Activated T-cell treated with anti-CD3 and anti-CD28 coated beads, Interleukin-2, amount 50 U/mL, for 24 hours (primary cell): Measurements from ENCODE around the gene LILRA2.
"Not testable (repeated sequence)": the region's sequence is repeated elsewhere in the genome, so short reads cannot be mapped to it uniquely, and the experiment has no call there.

Experiments used
- DNase-seq: peaks from one replicate; pipeline ENCODE4 v3.0.0-alpha.2; 2020
- H3K27ac Mint-ChIP-seq: 2 replicates; pipeline ENCODE4 v1.8.0; 2020; ENCODE audit warnings: mild to moderate bottlenecking, mixed read lengths
- H3K27me3 Mint-ChIP-seq: 2 replicates; pipeline ENCODE4 v1.8.0; 2020; ENCODE audit warnings: mixed read lengths
- H3K36me3 Mint-ChIP-seq: 2 replicates; pipeline ENCODE4 v1.8.0; 2020; ENCODE audit warnings: low read depth, mixed read lengths
- H3K4me1 Mint-ChIP-seq: 2 replicates; pipeline ENCODE4 v1.8.0; 2020; ENCODE audit warnings: low read depth, mixed read lengths
- H3K4me3 Mint-ChIP-seq: 2 replicates; pipeline ENCODE4 v1.8.0; 2020; ENCODE audit warnings: mild to moderate bottlenecking, moderate library complexity, mixed read lengths
- H3K9me3 Mint-ChIP-seq: 2 replicates; pipeline ENCODE4 v1.8.0; 2020; ENCODE audit warnings: mixed read lengths

The LILRA2 gene

GRCh38 chr19:54554006-54554405, 19.6 kb upstream of the LILRA2 start:
- Mint-ChIP-seq H3K4me1 (peaks cover 9% of the 10 kb centered on the region), H3K27me3 (peaks cover 49% of the 10 kb centered on the region), H3K9me3 (peaks cover 4% of the 10 kb centered on the region), H3K4me3 (no peak overlapping the region), H3K36me3 (no peaks in the 10 kb centered on the region), H3K27ac (no peak overlapping the region)
- no peak for DNase-seq

GRCh38 chr19:54554896-54555295, 18.7 kb upstream of the LILRA2 start:
- H3K27ac Mint-ChIP-seq = no peak overlapping the region
- peaks cover 9% of the 10 kb centered on the region for H3K4me1 Mint-ChIP-seq
- no peak for DNase-seq
- no peak overlapping the region for H3K4me3 Mint-ChIP-seq
- H3K9me3 Mint-ChIP-seq = peaks cover 4% of the 10 kb centered on the region
- H3K27me3 Mint-ChIP-seq = peaks cover 42% of the 10 kb centered on the region
- no peaks in the 10 kb centered on the region for H3K36me3 Mint-ChIP-seq

GRCh38 chr19:54556194-54556593, 17.4 kb upstream of the LILRA2 start:
- no peaks in the 10 kb centered on the region for H3K36me3 Mint-ChIP-seq
- H3K4me3 Mint-ChIP-seq = no peak overlapping the region
- H3K27me3 Mint-ChIP-seq = peaks cover 40% of the 10 kb centered on the region
- H3K27ac Mint-ChIP-seq = no peak overlapping the region
- H3K4me1 Mint-ChIP-seq = peaks cover 4% of the 10 kb centered on the region
- DNase-seq = no peak
- H3K9me3 Mint-ChIP-seq = peaks cover 4% of the 10 kb centered on the region

- peaks cover 34% of the 10 kb centered on the region for H3K27me3 Mint-ChIP-seq
- DNase-seq = no peak
- no peaks in the 10 kb centered on the region for H3K36me3 Mint-ChIP-seq
- no peaks in the 10 kb centered on the region for H3K4me1 Mint-ChIP-seq
- no peak overlapping the region for H3K4me3 Mint-ChIP-seq
- H3K9me3 Mint-ChIP-seq = no peaks in the 10 kb centered on the region
- no peak overlapping the region for H3K27ac Mint-ChIP-seq
These were observed 15.3 kb upstream of the LILRA2 start for GRCh38 chr19:54558339-54558738.

- Mint-ChIP-seq H3K4me1 (no peaks in the 10 kb centered on the region), H3K36me3 (no peaks in the 10 kb centered on the region), H3K4me3 (no peak overlapping the region), H3K27me3 (peaks cover 24% of the 10 kb centered on the region), H3K9me3 (no peaks in the 10 kb centered on the region), H3K27ac (no peak overlapping the region)
- DNase-seq = no peak
These were observed 12.7 kb upstream of the LILRA2 start for GRCh38 chr19:54560881-54561385.

- Mint-ChIP-seq H3K27me3 (peaks cover 23% of the 10 kb centered on the region), H3K27ac (no peak overlapping the region), H3K9me3 (no peaks in the 10 kb centered on the region), H3K36me3 (no peaks in the 10 kb centered on the region), H3K4me1 (no peaks in the 10 kb centered on the region), H3K4me3 (no peak overlapping the region)
- DNase-seq = no peak
These were observed 11.8 kb upstream of the LILRA2 start for GRCh38 chr19:54561840-54562239.

GRCh38 chr19:54563206-54563605, 10.4 kb upstream of the LILRA2 start:
- H3K4me3 Mint-ChIP-seq, H3K27ac Mint-ChIP-seq, DNase-seq, H3K36me3 Mint-ChIP-seq, H3K4me1 Mint-ChIP-seq, H3K9me3 Mint-ChIP-seq: not testable (repeated sequence)
- H3K27me3 Mint-ChIP-seq = peaks cover 21% of the 10 kb centered on the region

GRCh38 chr19:54570316-54570715, 3.3 kb upstream of the LILRA2 start:
- Mint-ChIP-seq H3K4me1 (peaks cover 2% of the 10 kb centered on the region), H3K27ac (no peak overlapping the region), H3K36me3 (no peaks in the 10 kb centered on the region), H3K4me3 (no peak overlapping the region), H3K9me3 (no peaks in the 10 kb centered on the region), H3K27me3 (peaks cover 59% of the 10 kb centered on the region)
- no peak for DNase-seq

GRCh38 chr19:54571715-54572615, 1.6 kb upstream of the LILRA2 start:
- H3K27me3 Mint-ChIP-seq = peaks cover 60% of the 10 kb centered on the region
- H3K36me3 Mint-ChIP-seq, H3K9me3 Mint-ChIP-seq, DNase-seq, H3K4me1 Mint-ChIP-seq, H3K27ac Mint-ChIP-seq, H3K4me3 Mint-ChIP-seq: not testable (repeated sequence)

- Mint-ChIP-seq H3K4me1 (peaks cover 2% of the 10 kb centered on the region), H3K27me3 (peaks cover 60% of the 10 kb centered on the region), H3K4me3 (no peak overlapping the region), H3K27ac (no peak overlapping the region), H3K36me3 (no peaks in the 10 kb centered on the region), H3K9me3 (no peaks in the 10 kb centered on the region)
- no peak for DNase-seq
These were observed 786 bp upstream of the LILRA2 start for GRCh38 chr19:54572696-54573311.

GRCh38 chr19:54574051-54574450, 461 bp downstream of the LILRA2 start:
- peaks cover 60% of the 10 kb centered on the region for H3K27me3 Mint-ChIP-seq
- H3K4me3 Mint-ChIP-seq = no peak overlapping the region
- H3K4me1 Mint-ChIP-seq = peaks cover 2% of the 10 kb centered on the region
- no peak for DNase-seq
- no peaks in the 10 kb centered on the region for H3K9me3 Mint-ChIP-seq
- H3K27ac Mint-ChIP-seq = no peak overlapping the region
- H3K36me3 Mint-ChIP-seq = no peaks in the 10 kb centered on the region

GRCh38 chr19:54574527-54575056, 1.0 kb downstream of the LILRA2 start:
- H3K4me3 Mint-ChIP-seq = no peak overlapping the region
- H3K9me3 Mint-ChIP-seq = no peaks in the 10 kb centered on the region
- H3K27me3 Mint-ChIP-seq = peaks cover 60% of the 10 kb centered on the region
- DNase-seq = no peak
- H3K4me1 Mint-ChIP-seq = peaks cover 2% of the 10 kb centered on the region
- no peak overlapping the region for H3K27ac Mint-ChIP-seq
- no peaks in the 10 kb centered on the region for H3K36me3 Mint-ChIP-seq

- not testable (repeated sequence) for H3K4me3 Mint-ChIP-seq, H3K4me1 Mint-ChIP-seq, DNase-seq, H3K9me3 Mint-ChIP-seq, H3K27ac Mint-ChIP-seq, H3K36me3 Mint-ChIP-seq
- peaks cover 55% of the 10 kb centered on the region for H3K27me3 Mint-ChIP-seq
These were observed 1.6 kb downstream of the LILRA2 start for GRCh38 chr19:54575205-54575604.

- Mint-ChIP-seq H3K27me3 (peaks cover 42% of the 10 kb centered on the region), H3K4me3 (no peak overlapping the region), H3K9me3 (no peaks in the 10 kb centered on the region), H3K27ac (no peak overlapping the region), H3K36me3 (no peaks in the 10 kb centered on the region), H3K4me1 (peaks cover 2% of the 10 kb centered on the region)
- no peak for DNase-seq
These were observed 2.9 kb downstream of the LILRA2 start for GRCh38 chr19:54576411-54576976.

GRCh38 chr19:54577334-54577733, 3.7 kb downstream of the LILRA2 start:
- Mint-ChIP-seq H3K27me3 (peaks cover 40% of the 10 kb centered on the region), H3K4me1 (peaks cover 2% of the 10 kb centered on the region), H3K9me3 (no peaks in the 10 kb centered on the region), H3K27ac (no peak overlapping the region), H3K36me3 (no peaks in the 10 kb centered on the region), H3K4me3 (no peak overlapping the region)
- DNase-seq = no peak
